GM18868 (cell line): ENCODE measurements around the gene DAAM1.

Source experiments
- ATAC-seq: cut with Tn5 transposase; IDR thresholded peaks from one replicate; pipeline ENCODE4 v1.9.1; 2021; ENCODE audit warnings: mild to moderate bottlenecking, moderate library complexity; ENCODE audit not compliant: unreplicated experiment

DAAM1 gene

GRCh38 chr14:59282378-59282765 lies 93.9 kb downstream of the DAAM1 start:
- ATAC-seq: no peak

- ATAC-seq: no peak
Observed at GRCh38 chr14:59283361-59283760, 94.9 kb downstream of the DAAM1 start.

- ATAC-seq: no peak
Observed at GRCh38 chr14:59284059-59284458, 95.6 kb downstream of the DAAM1 start.

DNA sequence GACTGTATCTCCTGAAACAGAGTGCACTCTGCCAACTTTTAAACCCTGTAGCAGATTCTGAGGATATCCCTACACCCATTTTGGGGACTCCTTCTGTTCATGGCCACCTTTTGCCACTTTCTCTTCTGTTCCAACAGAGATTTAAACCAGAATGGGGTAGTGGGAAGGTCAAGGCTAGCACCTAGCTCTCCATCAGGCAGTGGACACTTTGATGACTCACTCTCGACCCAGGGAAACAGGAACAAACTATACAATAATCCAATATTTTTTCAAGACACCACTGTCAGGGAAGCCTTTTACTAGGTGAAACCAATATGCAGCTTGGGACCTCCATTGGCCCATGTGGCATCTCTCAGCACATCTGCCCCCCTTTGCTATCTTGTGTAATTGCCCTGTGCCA lies 103.6 kb downstream of the DAAM1 start:
- no peak for ATAC-seq

- ATAC-seq: no peak
Observed at GRCh38 chr14:59292921-59293534, 104.6 kb downstream of the DAAM1 start.

DNA sequence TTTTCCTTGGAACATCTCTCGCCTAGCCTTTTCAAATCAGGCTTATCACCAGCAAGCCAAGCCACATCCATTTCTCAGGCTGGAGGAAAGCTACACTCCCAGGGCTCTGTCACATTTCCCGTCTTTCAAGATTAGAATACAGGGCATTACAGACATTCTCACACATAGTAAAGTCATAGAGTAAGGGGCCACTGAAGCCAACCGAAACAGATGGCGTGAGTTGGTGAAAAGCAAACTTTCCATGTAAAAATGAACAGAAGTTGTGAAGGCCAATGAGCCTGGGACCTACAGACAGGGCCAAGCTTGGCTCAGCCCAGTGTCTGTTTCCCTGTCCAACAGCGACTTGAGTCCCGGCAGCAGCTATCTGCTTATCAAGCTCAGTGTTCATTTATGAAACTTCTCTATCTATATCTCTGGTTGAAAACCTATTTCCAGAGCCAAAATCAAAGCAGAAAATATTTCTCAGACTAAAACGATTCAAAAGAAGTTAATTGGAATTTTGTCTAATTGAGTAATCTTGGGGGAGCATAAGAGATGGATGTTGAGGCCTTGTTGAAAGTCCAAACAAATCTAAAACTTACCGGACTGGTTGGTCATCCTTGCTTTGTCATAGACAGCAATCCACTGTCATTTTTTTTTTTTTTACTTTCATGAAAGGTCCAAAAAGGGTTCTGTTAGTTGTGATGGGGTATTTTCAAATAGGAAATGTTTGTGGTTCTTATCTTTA lies 105.6 kb downstream of the DAAM1 start:
- ATAC-seq: no peak

DNA sequence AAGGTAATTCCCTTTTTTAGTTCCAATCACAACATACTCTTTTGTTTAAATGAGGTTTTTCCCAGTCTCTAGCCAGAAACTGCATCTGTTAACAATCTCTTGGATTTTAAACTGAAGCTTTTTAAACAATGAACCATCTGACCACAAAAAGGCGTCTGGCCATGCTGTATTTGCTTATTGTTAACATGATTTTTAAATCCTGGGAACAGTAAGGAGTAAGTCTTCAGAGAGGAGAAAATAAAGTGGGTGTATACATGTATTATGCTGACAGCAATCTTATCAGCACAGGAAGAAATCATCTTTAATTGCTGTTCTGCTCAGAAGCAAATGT lies 106.2 kb downstream of the DAAM1 start:
- no peak for ATAC-seq

DNA sequence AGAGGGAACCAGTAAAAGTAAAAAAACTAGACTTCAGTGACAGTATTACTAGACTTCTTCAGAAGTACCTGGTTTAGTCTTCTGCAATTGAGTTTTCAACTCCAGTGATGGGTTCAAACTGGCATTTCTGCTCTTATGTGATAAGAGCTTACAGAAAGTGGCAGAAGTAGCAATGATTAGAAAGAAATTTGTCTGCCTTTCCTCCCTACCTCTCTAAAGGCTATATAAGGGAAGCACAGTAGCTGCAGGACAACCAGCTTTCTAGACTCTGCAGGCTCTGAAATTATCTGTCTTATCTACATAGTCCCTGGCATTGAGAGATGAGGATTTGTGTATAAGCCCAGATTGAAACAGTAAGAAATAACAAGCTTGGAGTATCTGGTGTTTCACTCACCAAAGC lies 107.5 kb downstream of the DAAM1 start:
- no peak for ATAC-seq

GRCh38 chr14:59296508-59296907 lies 108.0 kb downstream of the DAAM1 start:
- ATAC-seq: no peak

GRCh38 chr14:59297071-59297776 lies 108.8 kb downstream of the DAAM1 start:
- no peak for ATAC-seq

DNA sequence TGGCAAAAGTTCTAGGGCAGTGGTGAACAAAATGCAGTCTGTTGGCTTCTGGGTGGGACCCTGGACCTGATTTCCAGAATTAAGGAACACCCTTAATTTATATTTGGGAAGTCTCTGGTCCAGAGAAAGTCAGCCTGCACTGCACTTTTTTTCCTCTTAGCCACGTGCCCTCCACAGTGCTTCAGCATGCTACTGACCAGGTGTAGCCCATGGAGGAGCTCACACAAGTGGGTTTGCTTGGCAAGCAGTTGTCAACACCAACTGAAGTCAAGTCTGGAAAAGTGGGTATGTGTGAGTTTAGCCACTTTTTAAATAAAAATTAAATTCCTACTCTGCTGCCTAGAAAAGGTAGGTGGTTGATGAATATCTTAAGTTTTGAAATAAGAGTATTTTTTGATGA lies 111.3 kb downstream of the DAAM1 start:
- ATAC-seq: no peak

DNA sequence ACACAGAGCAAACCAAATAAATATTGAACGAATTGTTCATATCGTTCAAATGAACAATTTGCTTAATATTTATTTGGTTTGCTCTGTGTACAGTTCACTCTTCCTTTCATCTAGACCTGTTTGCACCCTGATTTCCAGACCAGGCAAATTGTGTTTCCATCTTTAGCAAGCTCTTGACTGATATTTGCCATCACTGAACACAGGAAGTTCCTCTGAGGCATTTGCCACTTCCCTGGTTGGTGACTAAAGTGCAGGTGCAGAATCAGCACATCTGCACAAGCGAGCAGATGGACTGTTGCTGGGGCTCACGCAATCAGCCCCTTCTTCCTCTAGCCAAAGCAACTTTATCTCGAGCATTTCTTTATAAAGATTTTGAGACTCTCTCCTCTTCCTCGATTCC lies 112.9 kb downstream of the DAAM1 start:
- peak; percentile 77 for ATAC-seq

DNA sequence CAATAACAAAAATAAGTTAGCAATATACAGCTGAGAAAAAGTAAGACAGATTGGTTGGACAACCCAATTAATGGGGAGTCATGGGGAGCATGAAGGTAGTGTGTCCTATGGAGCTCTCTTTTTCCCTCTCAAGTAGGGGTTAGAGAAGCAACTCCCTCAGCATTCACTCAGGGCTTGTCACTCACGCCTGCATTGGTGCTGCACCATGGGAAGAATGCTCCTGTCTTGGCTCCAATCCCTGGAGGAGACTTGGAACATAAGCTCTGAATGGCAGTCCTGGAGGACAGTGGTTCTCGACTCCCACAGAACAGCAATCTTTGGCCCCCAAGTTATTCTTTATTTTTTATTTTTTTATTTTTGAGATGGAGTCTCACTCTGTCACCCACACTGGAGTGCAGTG lies 113.8 kb downstream of the DAAM1 start:
- ATAC-seq: no peak

DNA sequence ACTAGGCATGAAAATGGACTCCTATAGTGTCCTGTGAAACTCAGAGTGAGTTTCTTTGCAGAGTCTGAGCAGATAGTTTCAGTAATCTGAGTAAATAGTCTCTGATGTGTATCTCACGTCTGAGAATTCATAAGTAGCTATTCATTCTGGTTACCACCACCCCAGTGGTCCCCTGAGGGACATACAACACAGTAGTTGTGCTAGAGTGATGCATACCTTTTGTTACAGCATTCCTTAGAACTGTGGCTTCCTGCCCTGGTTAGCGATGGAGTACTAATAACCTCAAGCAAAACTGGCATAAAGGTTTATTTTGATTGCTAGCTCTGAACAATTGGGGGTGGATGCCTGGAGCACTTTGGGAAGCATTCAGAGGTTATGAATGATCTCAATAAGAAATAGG lies 114.7 kb downstream of the DAAM1 start:
- no peak for ATAC-seq

DNA sequence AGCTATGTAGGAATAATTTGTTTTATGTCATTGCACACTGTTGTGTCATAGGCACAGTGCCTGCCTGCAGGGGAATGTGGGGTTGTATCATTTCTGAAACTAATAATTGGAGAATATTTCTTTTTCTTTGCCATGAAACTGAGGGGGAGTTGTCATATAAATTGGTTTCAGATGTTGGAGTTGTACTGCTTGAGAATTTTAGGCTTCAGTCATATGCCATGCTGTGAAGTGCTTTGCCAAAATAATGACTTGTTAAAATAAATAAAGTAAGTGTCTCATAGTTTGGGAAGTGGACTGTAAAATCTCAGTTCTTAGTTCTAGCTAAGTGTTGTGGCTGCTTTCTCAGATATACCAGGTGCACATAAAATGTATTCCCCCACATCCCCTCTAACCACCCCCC lies 116.8 kb downstream of the DAAM1 start:
- no peak for ATAC-seq

DNA sequence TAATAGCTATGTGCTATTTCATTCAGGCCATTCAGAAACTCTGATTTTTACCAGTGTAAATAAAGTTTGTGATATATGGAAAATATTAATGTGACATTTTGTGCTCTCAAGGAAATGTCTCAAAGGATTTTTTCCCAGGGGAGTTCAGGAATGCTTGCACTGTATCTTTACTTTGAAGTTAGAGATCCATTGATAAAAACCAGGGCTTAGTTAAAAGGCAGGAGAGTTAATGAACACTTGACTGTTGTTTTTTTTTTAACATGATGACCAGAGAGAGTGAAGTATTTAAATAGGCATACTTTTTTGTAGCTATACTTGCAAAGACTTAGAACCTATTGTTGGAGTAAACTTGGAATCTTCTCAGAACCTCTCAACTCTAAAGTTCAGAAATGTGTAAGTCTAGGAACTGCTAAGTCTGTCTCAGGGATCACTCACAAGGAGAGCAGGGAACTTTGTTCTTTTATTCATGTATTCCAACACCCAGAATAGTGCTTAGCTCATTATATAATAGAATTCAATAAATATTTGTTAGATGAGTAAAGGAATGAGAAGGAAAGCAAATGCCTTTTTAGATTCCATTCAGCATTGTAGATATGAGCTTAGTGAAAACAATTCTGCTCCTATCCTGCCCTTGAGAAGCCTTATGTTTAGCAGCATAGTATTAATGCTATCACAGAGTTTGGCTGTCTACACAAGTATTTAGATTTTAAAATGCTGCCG lies 117.5 kb downstream of the DAAM1 start:
- no peak for ATAC-seq

DNA sequence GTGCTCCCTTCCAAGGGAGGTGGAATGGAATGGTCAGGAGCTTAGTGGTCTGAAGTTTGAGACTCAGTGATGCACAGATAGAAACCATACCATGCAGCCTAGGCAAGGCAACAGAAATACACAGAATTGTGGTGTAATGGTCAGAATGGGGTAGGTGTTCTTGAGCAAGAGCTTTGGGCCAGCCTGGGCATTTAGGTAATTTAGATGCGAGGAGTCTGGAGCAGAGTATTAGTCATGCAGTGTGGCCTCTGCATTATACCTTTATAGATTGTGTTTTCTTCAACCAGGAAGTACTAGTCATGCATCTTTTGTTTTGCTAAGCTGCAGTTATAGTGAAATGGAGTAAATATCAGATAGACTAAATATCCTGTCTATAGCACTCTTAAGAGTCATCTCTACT lies 118.3 kb downstream of the DAAM1 start:
- ATAC-seq: no peak

- ATAC-seq: no peak
Observed at GRCh38 chr14:59308086-59308485, 119.6 kb downstream of the DAAM1 start.

GRCh38 chr14:59308673-59309072 lies 120.2 kb downstream of the DAAM1 start:
- no peak for ATAC-seq

- no peak for ATAC-seq
Observed at GRCh38 chr14:59309291-59309900, 120.9 kb downstream of the DAAM1 start.

GRCh38 chr14:59310633-59311032 lies 122.2 kb downstream of the DAAM1 start:
- peak; percentile 56 for ATAC-seq
